PC-3 (cell line): Measurements from ENCODE around the gene GPR152. TPM values are rescaled to one million over a fixed set of nuclear protein-coding genes. Genes with fewer than 3 reads are reported as not detected.

ENCODE experiments used
- ATAC-seq: fragments of 200-7000 bp; cut with Tn5 transposase; 2 replicates; pipeline ENCODE4 v1.9.1; 2020; ENCODE audit warnings: mild to moderate bottlenecking, moderate library complexity
- BruUV-seq: library from RNA; stranded (reverse); fragments of 400-500 nt; replicated peaks from 2 replicates; lab custom pipeline; 2021; lab: Mats Ljungman, UMichigan
- CTCF ChIA-PET: fragments of 300-600 bp; sonication (Branson Sonifier 250); formaldehyde crosslinking; loops from one replicate; lab custom pipeline; 2022; ENCODE audit warnings: antibody characterized with exemption; lab: Charles Lee
- POLR2A ChIA-PET: fragments of 300-600 bp; sonication (Branson Sonifier 250); formaldehyde crosslinking; loops from one replicate; lab custom pipeline; 2022; ENCODE audit warnings: antibody characterized with exemption; ENCODE audit not compliant: unreplicated experiment; lab: Charles Lee
- DNase-seq: peaks from one replicate; pipeline ENCODE4 v3.0.0-alpha.2; 2015
- H2AFZ ChIP-seq: fragments of 300-600 bp; sonication (generic); 2 replicates; pipeline ENCODE4 v1.6.0; 2016; ENCODE audit warnings: antibody characterized with exemption, low read length
- H3F3A ChIP-seq: fragments of 300-600 bp; sonication (generic); one replicate; pipeline ENCODE4 v1.6.0; 2017; ENCODE audit warnings: antibody characterized with exemption, low read length, control low read depth, mild to moderate bottlenecking; ENCODE audit not compliant: unreplicated experiment
- H3K27ac ChIP-seq: fragments of 300-600 bp; sonication (generic); 2 replicates; pipeline ENCODE4 v1.5.1; 2016; ENCODE audit warnings: mild to moderate bottlenecking, low read length
- H3K27me3 ChIP-seq: fragments of 300-600 bp; sonication (generic); 2 replicates; pipeline ENCODE4 v1.6.1; 2016; ENCODE audit warnings: low read length, mixed read lengths
- H3K36me3 ChIP-seq: fragments of 300-600 bp; sonication (generic); 2 replicates; pipeline ENCODE4 v1.6.1; 2016; ENCODE audit warnings: low read depth, mixed run types, low read length, mixed read lengths
- H3K4me1 ChIP-seq: fragments of 300-600 bp; sonication (generic); 2 replicates; pipeline ENCODE4 v1.5.1; 2016; ENCODE audit warnings: low read length; ENCODE audit not compliant: insufficient read depth
- H3K4me2 ChIP-seq: fragments of 300-600 bp; sonication (generic); 2 replicates; pipeline ENCODE4 v1.6.0; 2016; ENCODE audit warnings: low read length
- H3K4me3 ChIP-seq: fragments of 300-600 bp; sonication (generic); 2 replicates; pipeline ENCODE4 v1.5.1; 2016; ENCODE audit warnings: mild to moderate bottlenecking, low read length, mixed read lengths
- H3K79me2 ChIP-seq: fragments of 300-600 bp; sonication (generic); 2 replicates; pipeline ENCODE4 v1.6.1; 2017; ENCODE audit warnings: low read length, mixed read lengths
- H3K9ac ChIP-seq: fragments of 300-600 bp; sonication (generic); 2 replicates; pipeline ENCODE4 v1.6.0; 2016; ENCODE audit warnings: mild to moderate bottlenecking, low read length
- H3K9me2 ChIP-seq: fragments of 300-600 bp; sonication (generic); replicated peaks from 2 replicates; pipeline ENCODE4 v1.6.1; 2016; ENCODE audit warnings: mixed run types, low read length, mixed read lengths
- H3K9me3 ChIP-seq: fragments of 300-600 bp; sonication (generic); 2 replicates; pipeline ENCODE4 v1.6.1; 2016; ENCODE audit warnings: low read length, mixed read lengths
- H4K20me1 ChIP-seq: fragments of 300-600 bp; sonication (generic); 2 replicates; pipeline ENCODE4 v1.6.1; 2016; ENCODE audit warnings: low read length, mixed read lengths
- CTCF ChIP-seq: fragments of 300-600 bp; sonication (generic); conservative IDR thresholded peaks from 2 replicates; pipeline ENCODE4 v1.5.1; 2017; ENCODE audit warnings: antibody characterized with exemption, low read depth, mild to moderate bottlenecking, low read length
- EZH2 ChIP-seq: fragments of 300-600 bp; sonication (generic); IDR thresholded peaks from one replicate; pipeline ENCODE4 v1.6.1; 2017; ENCODE audit warnings: antibody characterized with exemption, mild to moderate bottlenecking, low read length; ENCODE audit not compliant: unreplicated experiment
- EZH2phosphoT487 ChIP-seq: fragments of 300-600 bp; sonication (generic); IDR thresholded peaks from 2 replicates; pipeline ENCODE4 v1.6.1; 2018; ENCODE audit warnings: mild to moderate bottlenecking, antibody characterized with exemption, low read length, borderline replicate concordance
- intact Hi-C: fragments of 100-400 bp; cut with micrococcal nuclease; formaldehyde crosslinking; loops from 2 replicates; pipeline ENCODE4 v1.9.0; 2023
- total RNA-seq: library from RNA; depleted of rRNA; stranded (reverse); fragments of >200 nt; gene quantifications from 2 replicates; pipeline ENCODE4 v1.2.3, GENCODE V29; 2014

The GPR152 gene
- total RNA-seq, 1 experiment from 2014 or later, result not detected

GRCh38 chr11:67468056-67468455 lies 15.5 kb upstream of the GPR152 start:
- ATAC-seq (peak; percentile 9), DNase-seq (peak; percentile 97)
- H3K4me2 ChIP-seq, result peak overlapping the region; percentile 99
- H3F3A ChIP-seq, result peaks cover 13% of the 10 kb centered on the region
- intact Hi-C loops, result loop anchor here (1.0 to 5.0 kb wide), 2 partner anchors 41 to 67 kb away; partner anchors contain the start of genes PPP1CA and RPS6KB2
- BruUV-seq, result no TSS peak
- no peaks in the 10 kb centered on the region for H3K27me3 ChIP-seq
- no peak overlapping the region for H2AFZ ChIP-seq
- no peaks in the 10 kb centered on the region for H4K20me1 ChIP-seq
- TF ChIP-seq EZH2phosphoT487, result no peak
- TF ChIP-seq CTCF, result no peak
- TF ChIP-seq EZH2, result no peak
- peak overlapping the region; percentile 98 for H3K9ac ChIP-seq
- no peaks in the 10 kb centered on the region for H3K9me3 ChIP-seq
- ChIA-PET POLR2A (no interaction called here), CTCF (interaction anchor here (0.7 to 2.0 kb wide), 2 partner anchors 67 to 117 kb away, joined by 3 to 15 read pairs; partner anchors contain the start of gene PPP1CA)
- peaks cover 41% of the 10 kb centered on the region for H3K4me1 ChIP-seq
- H3K9me2 ChIP-seq, result no peaks in the 10 kb centered on the region
- H3K36me3 ChIP-seq, result no peaks in the 10 kb centered on the region
- H3K27ac ChIP-seq, result peak overlapping the region; percentile 90
- peaks cover 28% of the 10 kb centered on the region for H3K79me2 ChIP-seq
- peak overlapping the region; percentile 85 for H3K4me3 ChIP-seq

DNA sequence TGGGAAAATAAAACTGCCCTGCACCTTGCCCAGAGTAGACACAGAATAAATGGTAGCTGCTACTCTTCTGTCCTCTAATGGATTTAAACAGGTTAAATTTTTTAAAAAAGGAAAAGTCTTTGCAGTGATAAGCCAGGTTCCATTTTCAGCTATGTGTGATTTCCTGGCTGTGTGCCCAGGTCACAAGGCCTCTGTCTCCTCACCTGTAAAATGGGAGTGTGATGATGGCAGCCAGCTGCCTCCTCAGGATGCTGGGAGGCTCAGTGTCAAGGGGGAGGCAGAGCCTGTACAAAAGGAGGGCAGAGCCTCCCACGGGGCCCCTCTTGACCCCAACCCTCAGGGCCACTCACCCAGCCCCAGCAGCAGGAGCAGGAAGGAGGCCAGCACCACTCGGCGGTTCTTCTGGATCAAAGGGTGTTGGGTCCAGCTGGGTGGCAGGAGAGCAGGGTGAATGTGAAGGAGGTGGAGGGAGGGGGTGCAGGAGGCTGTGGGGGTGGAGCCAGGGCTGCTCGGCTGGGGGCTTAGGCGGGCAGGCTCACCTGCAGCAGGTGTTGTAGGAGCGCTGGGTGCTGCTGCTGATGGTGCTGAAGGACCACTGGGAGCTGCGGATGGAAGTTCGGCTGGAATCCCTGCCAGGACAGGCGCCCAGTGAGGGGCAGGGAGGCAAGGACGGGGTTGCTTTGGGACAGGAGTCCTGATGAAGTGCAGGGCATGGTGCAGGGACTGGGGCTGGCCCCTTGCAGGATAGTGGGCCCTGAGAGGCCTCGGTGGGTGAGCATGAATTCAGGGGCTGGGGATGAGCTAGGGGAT lies 14.6 kb upstream of the GPR152 start:
- no peaks in the 10 kb centered on the region for H3K9me3 ChIP-seq
- no peak for ATAC-seq
- H4K20me1 ChIP-seq, result no peaks in the 10 kb centered on the region
- ChIA-PET POLR2A (interaction anchor here (0.7 kb wide), 1 partner anchor 93 kb away, joined by 4 read pairs; no protein-coding TSS in a partner anchor), CTCF (interaction anchor here (2.0 kb wide), 1 partner anchor 66 kb away, joined by 15 read pairs; the partner anchor contains the start of gene PPP1CA)
- H3K4me2 ChIP-seq, result peak overlapping the region; percentile 99
- H3F3A ChIP-seq, result peaks cover 13% of the 10 kb centered on the region
- peak overlapping the region; percentile 85 for H3K4me3 ChIP-seq
- intact Hi-C loops, result loop anchor here (5.0 kb wide), 1 partner anchor 40 kb away; the partner anchor contains the start of gene RPS6KB2
- peaks cover 41% of the 10 kb centered on the region for H3K4me1 ChIP-seq
- H3K9ac ChIP-seq, result peak overlapping the region; percentile 98
- BruUV-seq, result no TSS peak
- no peak for TF ChIP-seq CTCF
- TF ChIP-seq EZH2, result no peak
- no peak for TF ChIP-seq EZH2phosphoT487
- no peaks in the 10 kb centered on the region for H3K27me3 ChIP-seq
- no peaks in the 10 kb centered on the region for H3K9me2 ChIP-seq
- no peaks in the 10 kb centered on the region for H3K36me3 ChIP-seq
- H3K27ac ChIP-seq, result peak overlapping the region; percentile 90
- no peak for DNase-seq
- peaks cover 28% of the 10 kb centered on the region for H3K79me2 ChIP-seq
- H2AFZ ChIP-seq, result no peak overlapping the region
